ENCODE measurements around the gene NCOR2.

NCOR2 gene

GRCh38 chr12:124543052-124543589 is 24.3 kb downstream of the NCOR2 start:
- peaks cover 61% of the 10 kb centered on the region for H3K4me1 Mint-ChIP-seq
- DNase-seq: peak; percentile 39
- no peaks in the 10 kb centered on the region for H3K9me3 Mint-ChIP-seq
- H3K27me3 Mint-ChIP-seq (ENCODE audit: low read depth, poor library complexity): peaks cover 3% of the 10 kb centered on the region
- peak overlapping the region; percentile 59 for H3K27ac Mint-ChIP-seq
- no peak for TF ChIP-seq CTCF (IDR thresholded peaks at IDR 0.05)
- no peak overlapping the region for H3K4me3 Mint-ChIP-seq
- H3K36me3 Mint-ChIP-seq (ENCODE audit: low read depth): peaks cover 3% of the 10 kb centered on the region

GRCh38 chr12:124542021-124542949 is 25.1 kb downstream of the NCOR2 start:
- TF ChIP-seq CTCF (IDR thresholded peaks at IDR 0.05): no peak
- Mint-ChIP-seq H3K27ac (peak overlapping the region; percentile 64), H3K9me3 (no peaks in the 10 kb centered on the region), H3K4me1 (peaks cover 62% of the 10 kb centered on the region), H3K36me3 (ENCODE audit: low read depth) (no peaks in the 10 kb centered on the region), H3K27me3 (ENCODE audit: low read depth, poor library complexity) (peaks cover 3% of the 10 kb centered on the region), H3K4me3 (no peak overlapping the region)
- no peak for DNase-seq

- Mint-ChIP-seq H3K36me3 (ENCODE audit: low read depth) (peaks cover 8% of the 10 kb centered on the region), H3K27ac (no peak overlapping the region), H3K27me3 (ENCODE audit: low read depth, poor library complexity) (peaks cover 3% of the 10 kb centered on the region), H3K9me3 (no peaks in the 10 kb centered on the region), H3K4me3 (no peak overlapping the region), H3K4me1 (peaks cover 52% of the 10 kb centered on the region)
- TF ChIP-seq CTCF (IDR thresholded peaks at IDR 0.05): no peak
- DNase-seq: no peak
Measured at GRCh38 chr12:124541322-124541721, 26.1 kb downstream of the NCOR2 start.

- H3K4me1 Mint-ChIP-seq: peaks cover 49% of the 10 kb centered on the region
- H3K27ac Mint-ChIP-seq: no peak overlapping the region
- H3K9me3 Mint-ChIP-seq: no peaks in the 10 kb centered on the region
- TF ChIP-seq CTCF (IDR thresholded peaks at IDR 0.05): no peak
- no peak overlapping the region for H3K4me3 Mint-ChIP-seq
- peaks cover 3% of the 10 kb centered on the region for H3K27me3 Mint-ChIP-seq (ENCODE audit: low read depth, poor library complexity)
- peaks cover 11% of the 10 kb centered on the region for H3K36me3 Mint-ChIP-seq (ENCODE audit: low read depth)
- no peak for DNase-seq
Measured at GRCh38 chr12:124539084-124540041, 28.0 kb downstream of the NCOR2 start.

- H3K4me3 Mint-ChIP-seq: no peak overlapping the region
- TF ChIP-seq CTCF (IDR thresholded peaks at IDR 0.05): no peak
- H3K36me3 Mint-ChIP-seq (ENCODE audit: low read depth): peaks cover 11% of the 10 kb centered on the region
- peaks cover 45% of the 10 kb centered on the region for H3K4me1 Mint-ChIP-seq
- H3K27me3 Mint-ChIP-seq (ENCODE audit: low read depth, poor library complexity): peaks cover 3% of the 10 kb centered on the region
- no peak for DNase-seq
- no peak overlapping the region for H3K27ac Mint-ChIP-seq
- no peaks in the 10 kb centered on the region for H3K9me3 Mint-ChIP-seq
Measured at GRCh38 chr12:124538194-124539082, 29.0 kb downstream of the NCOR2 start.

All from nephron progenitor cell (in vitro differentiated cells).